GM10266 (cell line): ENCODE measurements around the gene ODAM.

Experiments
- DNase-seq: peaks from one replicate; pipeline ENCODE4 v3.0.0; 2012; ENCODE audit errors: extremely low spot score
- CTCF ChIP-seq: IDR thresholded peaks from 2 replicates; pipeline ENCODE4 v1.5.1; 2012; ENCODE audit warnings: mild to moderate bottlenecking, low read depth; ENCODE audit not compliant: control insufficient read depth, insufficient read depth; ENCODE audit errors: missing control alignments

ODAM gene

GRCh38 chr4:70195425-70195824 lies at the start of gene ODAM:
Gene ODAM (plus strand): TSS chr4:70195725. CDS start chr4:70196544, 819 bp downstream.
- no peak for TF ChIP-seq CTCF
- DNase-seq: no peak

GRCh38 chr4:70151271-70151670 lies 44.3 kb upstream of the ODAM start:
- no peak for TF ChIP-seq CTCF
- no peak for DNase-seq

GRCh38 chr4:70152088-70152487 lies 43.4 kb upstream of the ODAM start:
- no peak for DNase-seq
- no peak for TF ChIP-seq CTCF

- no peak for DNase-seq
- no peak for TF ChIP-seq CTCF
These were observed 41.6 kb upstream of the ODAM start, which contains the start of gene PRR27 for GRCh38 chr4:70153937-70154336. Gene PRR27 (plus strand): TSS chr4:70154237. CDS start chr4:70154376, 139 bp downstream.

- TF ChIP-seq CTCF: no peak
- DNase-seq: no peak
These were observed 36.9 kb upstream of the ODAM start for GRCh38 chr4:70158576-70158975.

GRCh38 chr4:70177090-70177489 lies 18.4 kb upstream of the ODAM start:
- TF ChIP-seq CTCF: no peak
- no peak for DNase-seq

- TF ChIP-seq CTCF: no peak
- no peak for DNase-seq
These were observed 17.4 kb upstream of the ODAM start for GRCh38 chr4:70178075-70178660.
